Ishikawa (cell line): ENCODE measurements around the gene TFG.

Experiments
- CEBPB ChIP-seq: IDR thresholded peaks from 2 replicates; pipeline ENCODE4 v1.6.1; 2012
- CREB1 ChIP-seq: IDR thresholded peaks from 2 replicates; pipeline ENCODE4 v1.6.1; 2012; ENCODE audit warnings: low read depth
- EGR1 ChIP-seq: IDR thresholded peaks from 2 replicates; pipeline ENCODE4 v1.6.1; 2012
- EP300 ChIP-seq: IDR thresholded peaks from 2 replicates; pipeline ENCODE4 v1.6.1; 2012; ENCODE audit warnings: borderline replicate concordance
- FOXM1 ChIP-seq: IDR thresholded peaks from 2 replicates; pipeline ENCODE4 v1.6.1; 2012; ENCODE audit warnings: low read depth, borderline replicate concordance
- NFIC ChIP-seq: IDR thresholded peaks from 2 replicates; pipeline ENCODE4 v1.6.1; 2012
- RAD21 ChIP-seq: IDR thresholded peaks from 2 replicates; pipeline ENCODE4 v1.6.1; 2012; ENCODE audit warnings: low read depth
- TAF1 ChIP-seq: IDR thresholded peaks from 2 replicates; pipeline ENCODE4 v1.6.1; 2012; ENCODE audit warnings: low read depth, mild to moderate bottlenecking
- TCF12 ChIP-seq: IDR thresholded peaks from 2 replicates; pipeline ENCODE4 v1.6.1; 2012; ENCODE audit warnings: low read depth
- TEAD4 ChIP-seq: IDR thresholded peaks from 2 replicates; pipeline ENCODE4 v1.6.1; 2012
- YY1 ChIP-seq: IDR thresholded peaks from 2 replicates; pipeline ENCODE4 v1.6.1; 2012; ENCODE audit warnings: low read depth
- ZBTB7A ChIP-seq: IDR thresholded peaks from 2 replicates; pipeline ENCODE4 v1.6.1; 2012; ENCODE audit warnings: low read depth
- TF ChIP-seq, protein P1 (sequence below): IDR thresholded peaks from 2 replicates; pipeline ENCODE4 v1.6.1; 2012
- TF ChIP-seq, protein P2 (sequence below): IDR thresholded peaks from 2 replicates; pipeline ENCODE4 v1.6.1; 2012; ENCODE audit warnings: low read depth, mild to moderate bottlenecking
- TF ChIP-seq, protein P3 (sequence below): IDR thresholded peaks from 2 replicates; pipeline ENCODE4 v1.6.1; 2012

Gene TFG

DNA sequence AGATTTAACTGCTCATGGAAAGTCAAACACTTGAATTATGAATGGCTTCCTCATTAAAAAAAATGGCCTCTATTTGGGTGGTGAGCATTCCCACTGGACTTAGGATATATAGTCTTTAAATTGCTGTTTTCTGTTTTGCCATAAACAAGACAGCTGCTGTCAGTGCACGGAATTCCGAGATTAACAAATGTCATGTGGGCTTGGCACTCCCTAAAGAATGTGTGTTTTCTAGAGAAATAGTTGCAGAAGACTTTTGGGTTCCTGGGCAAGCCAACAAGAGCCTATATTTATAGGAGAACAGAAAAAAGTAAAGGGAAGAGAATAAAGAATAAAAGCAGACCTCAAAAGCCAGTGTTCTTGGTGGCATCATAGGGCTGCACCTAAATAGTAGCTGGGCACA, 13.6 kb upstream of the TFG start:
- TF ChIP-seq RAD21 = no peak

DNA sequence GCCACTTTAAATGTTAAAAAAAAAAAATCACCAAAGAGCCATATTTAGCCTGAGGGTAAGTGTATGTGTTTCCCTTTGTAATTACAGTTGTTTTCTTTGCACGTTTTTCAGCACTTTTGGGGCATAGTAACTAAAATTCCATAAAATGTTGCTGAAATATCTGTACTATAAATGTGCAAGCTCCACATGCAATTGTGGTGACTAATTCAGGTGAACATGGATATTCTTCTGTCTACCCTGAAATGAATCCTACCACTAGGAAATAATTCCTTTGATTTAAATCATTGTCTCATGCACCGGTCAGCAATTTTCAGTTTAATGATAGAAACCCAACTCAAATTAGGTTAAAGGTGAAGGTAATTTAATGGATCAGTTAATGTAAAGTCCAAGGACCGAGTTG, 13.1 kb upstream of the TFG start:
- TF ChIP-seq RAD21 (no peak), TAF1 (no peak), CREB1 (no peak), TEAD4 (no peak), CEBPB (no peak), NFIC (no peak), ZBTB7A (no peak)
- TF ChIP-seq, protein P1, sequence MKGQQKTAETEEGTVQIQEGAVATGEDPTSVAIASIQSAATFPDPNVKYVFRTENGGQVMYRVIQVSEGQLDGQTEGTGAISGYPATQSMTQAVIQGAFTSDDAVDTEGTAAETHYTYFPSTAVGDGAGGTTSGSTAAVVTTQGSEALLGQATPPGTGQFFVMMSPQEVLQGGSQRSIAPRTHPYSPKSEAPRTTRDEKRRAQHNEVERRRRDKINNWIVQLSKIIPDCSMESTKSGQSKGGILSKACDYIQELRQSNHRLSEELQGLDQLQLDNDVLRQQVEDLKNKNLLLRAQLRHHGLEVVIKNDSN = no peak
- TF ChIP-seq, protein P2, sequence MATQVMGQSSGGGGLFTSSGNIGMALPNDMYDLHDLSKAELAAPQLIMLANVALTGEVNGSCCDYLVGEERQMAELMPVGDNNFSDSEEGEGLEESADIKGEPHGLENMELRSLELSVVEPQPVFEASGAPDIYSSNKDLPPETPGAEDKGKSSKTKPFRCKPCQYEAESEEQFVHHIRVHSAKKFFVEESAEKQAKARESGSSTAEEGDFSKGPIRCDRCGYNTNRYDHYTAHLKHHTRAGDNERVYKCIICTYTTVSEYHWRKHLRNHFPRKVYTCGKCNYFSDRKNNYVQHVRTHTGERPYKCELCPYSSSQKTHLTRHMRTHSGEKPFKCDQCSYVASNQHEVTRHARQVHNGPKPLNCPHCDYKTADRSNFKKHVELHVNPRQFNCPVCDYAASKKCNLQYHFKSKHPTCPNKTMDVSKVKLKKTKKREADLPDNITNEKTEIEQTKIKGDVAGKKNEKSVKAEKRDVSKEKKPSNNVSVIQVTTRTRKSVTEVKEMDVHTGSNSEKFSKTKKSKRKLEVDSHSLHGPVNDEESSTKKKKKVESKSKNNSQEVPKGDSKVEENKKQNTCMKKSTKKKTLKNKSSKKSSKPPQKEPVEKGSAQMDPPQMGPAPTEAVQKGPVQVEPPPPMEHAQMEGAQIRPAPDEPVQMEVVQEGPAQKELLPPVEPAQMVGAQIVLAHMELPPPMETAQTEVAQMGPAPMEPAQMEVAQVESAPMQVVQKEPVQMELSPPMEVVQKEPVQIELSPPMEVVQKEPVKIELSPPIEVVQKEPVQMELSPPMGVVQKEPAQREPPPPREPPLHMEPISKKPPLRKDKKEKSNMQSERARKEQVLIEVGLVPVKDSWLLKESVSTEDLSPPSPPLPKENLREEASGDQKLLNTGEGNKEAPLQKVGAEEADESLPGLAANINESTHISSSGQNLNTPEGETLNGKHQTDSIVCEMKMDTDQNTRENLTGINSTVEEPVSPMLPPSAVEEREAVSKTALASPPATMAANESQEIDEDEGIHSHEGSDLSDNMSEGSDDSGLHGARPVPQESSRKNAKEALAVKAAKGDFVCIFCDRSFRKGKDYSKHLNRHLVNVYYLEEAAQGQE = no peak

DNA sequence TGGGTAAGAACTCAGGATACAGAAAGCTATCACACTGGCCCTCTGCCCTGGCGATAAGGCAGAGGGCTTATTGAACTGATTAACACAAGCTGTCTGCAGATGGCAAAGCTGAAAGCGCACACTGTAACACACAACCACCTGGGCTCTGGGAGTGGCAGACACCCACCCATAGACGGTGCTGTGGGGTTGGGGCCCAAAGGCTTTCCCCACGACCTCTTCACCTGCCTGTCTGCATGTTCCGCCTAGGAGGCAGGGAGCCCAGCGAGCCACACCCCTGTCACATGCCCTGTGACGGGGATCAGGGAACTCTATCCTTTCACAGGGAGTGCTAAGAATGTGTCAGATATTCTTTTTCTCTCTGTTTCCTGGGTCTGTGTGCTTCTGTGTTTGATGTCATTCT, 12.1 kb upstream of the TFG start:
- TF ChIP-seq, protein P1 = 0 out of 2 replicates have a peak, but pooled peaks have one; percentile 5
- TF ChIP-seq, protein P3, sequence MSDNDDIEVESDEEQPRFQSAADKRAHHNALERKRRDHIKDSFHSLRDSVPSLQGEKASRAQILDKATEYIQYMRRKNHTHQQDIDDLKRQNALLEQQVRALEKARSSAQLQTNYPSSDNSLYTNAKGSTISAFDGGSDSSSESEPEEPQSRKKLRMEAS = no peak

DNA sequence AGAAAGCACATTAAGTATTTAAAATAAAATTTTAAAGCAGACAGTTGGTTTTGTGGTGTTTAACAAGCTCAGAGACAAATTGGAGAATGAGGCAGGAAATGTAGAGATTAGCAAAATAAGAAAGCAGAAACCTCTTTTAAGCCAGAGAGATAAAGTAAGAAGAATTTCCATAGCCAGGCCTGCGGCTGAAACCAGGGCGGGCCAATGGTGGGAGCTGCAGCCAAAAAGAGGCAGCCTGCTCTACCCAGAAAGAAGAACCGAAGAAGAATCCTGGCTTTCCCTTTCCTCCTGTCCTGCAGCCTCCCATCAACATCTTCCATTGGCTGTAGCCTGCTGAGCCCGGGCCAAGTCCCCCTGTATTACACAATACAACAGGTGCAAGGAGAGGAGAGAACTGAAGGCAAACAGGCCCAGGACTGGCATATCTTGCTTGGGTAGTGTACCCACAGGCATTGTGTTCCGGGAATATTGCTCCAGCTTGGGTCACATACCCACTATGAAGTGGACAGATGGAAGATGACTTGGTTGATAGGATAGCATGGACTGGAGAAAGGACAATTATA, 11.5 kb upstream of the TFG start:
- TF ChIP-seq NFIC (no peak), CEBPB (no peak)

DNA sequence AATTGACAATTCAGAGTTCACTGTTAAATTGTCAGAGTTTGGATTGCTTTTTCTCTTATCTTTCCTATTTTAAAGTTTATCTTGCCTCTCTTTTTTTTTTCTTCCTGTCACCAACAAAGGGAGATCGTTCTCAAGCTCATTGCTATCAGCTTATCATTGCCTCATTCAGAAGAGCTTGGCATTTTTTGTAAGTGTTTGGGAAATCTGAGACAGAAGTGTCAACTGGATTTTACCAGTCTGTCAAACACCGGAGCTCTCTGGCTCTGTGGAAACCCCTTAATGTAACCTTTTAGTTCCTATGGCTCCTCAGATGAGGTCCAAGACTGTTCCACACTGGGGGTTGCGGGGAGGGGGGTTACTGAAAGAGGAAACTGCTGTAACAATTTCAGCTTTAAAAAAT, 10.6 kb upstream of the TFG start:
- TF ChIP-seq, protein P3 = no peak
- TF ChIP-seq, protein P2 = no peak
- TF ChIP-seq, protein P1 = no peak
- TF ChIP-seq EP300 = no peak
- TF ChIP-seq RAD21 = no peak
- TF ChIP-seq TCF12 = no peak

DNA sequence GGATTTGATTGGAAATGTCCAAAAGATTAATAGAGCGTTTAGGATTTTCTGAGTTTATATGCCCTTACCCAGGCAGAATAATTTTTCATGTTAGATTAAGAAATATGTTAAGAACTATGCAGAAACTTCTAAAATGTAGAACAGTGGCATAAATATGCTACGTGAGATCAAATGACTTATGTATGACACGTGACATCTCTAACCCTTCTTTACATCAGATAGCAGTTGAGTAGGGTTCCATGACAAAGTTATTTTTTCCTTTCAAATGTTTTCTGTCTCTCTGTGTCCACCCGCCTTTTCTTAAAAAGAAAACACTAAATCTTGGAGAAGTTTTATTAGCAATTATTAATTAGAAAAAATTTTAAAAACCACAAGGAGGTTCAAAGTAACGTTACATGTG, 8.6 kb upstream of the TFG start:
- TF ChIP-seq EP300 = no peak
- TF ChIP-seq FOXM1 = no peak
- no peak for TF ChIP-seq TCF12
- TF ChIP-seq CREB1 = no peak
- no peak for TF ChIP-seq YY1
- TF ChIP-seq CEBPB = no peak
- TF ChIP-seq NFIC = no peak
- TF ChIP-seq TEAD4 = no peak
- TF ChIP-seq RAD21 = no peak

DNA sequence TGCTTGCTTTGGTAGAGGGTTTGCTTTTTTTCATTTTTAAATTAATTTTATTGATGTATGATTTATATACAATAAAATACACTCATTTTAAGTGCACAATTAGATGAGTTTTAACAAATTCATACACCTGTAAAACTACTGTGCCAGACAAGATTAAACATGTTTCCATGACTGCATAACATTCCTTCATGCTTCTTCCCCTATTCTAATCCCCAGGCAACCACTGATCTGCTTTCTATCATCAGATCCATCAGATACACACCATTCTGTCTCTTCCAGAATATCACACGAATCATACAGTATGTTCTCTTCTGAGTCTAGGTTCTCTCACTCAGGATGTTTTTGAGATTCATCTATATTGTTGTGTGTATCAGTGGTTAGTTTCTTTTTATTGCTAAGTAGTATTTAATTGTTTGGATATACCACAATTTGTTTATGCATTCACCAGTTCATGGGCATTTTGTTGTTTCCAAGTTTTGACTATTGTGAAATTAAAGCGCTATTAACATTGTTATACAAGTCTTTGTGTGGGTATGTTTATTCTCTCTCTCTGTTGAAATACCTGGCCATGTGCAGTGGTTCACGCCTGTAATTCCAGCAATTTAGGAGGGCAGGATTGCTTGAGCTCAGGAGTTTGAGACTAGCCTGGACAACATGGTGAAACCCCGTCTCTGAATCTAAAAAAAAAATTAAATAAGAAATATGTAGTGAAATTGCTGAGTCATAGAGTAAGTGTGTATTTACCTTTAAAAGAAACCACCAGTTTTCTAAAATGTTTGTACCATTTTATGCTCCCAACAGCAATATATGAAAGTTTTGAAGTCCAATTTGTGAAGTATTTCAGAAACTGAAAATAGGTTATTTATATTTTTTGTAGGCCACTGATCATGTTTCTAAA, 7.0 kb upstream of the TFG start:
- TF ChIP-seq YY1 = no peak
- no peak for TF ChIP-seq FOXM1
- no peak for TF ChIP-seq TCF12
- TF ChIP-seq, protein P3 = no peak
- TF ChIP-seq TAF1 = no peak
- TF ChIP-seq TEAD4 = no peak
- TF ChIP-seq EGR1 = no peak
- no peak for TF ChIP-seq RAD21
- TF ChIP-seq, protein P1 = no peak
- TF ChIP-seq CEBPB = no peak
- TF ChIP-seq EP300 = no peak
- TF ChIP-seq NFIC = no peak
- TF ChIP-seq ZBTB7A = no peak
- TF ChIP-seq CREB1 = no peak
- TF ChIP-seq, protein P2 = no peak
